Activated CD8-positive, alpha-beta T cell treated with anti-CD3 and anti-CD28 coated beads for 36 hours (primary cell): Measurements from ENCODE around the gene SDHAF2. TPM values are rescaled to one million over a fixed set of nuclear protein-coding genes. Genes with fewer than 3 reads are reported as not detected.

Experiments
- ATAC-seq: fragments of 200-7000 bp; cut with Tn5 transposase; one replicate; pipeline ENCODE4 v1.10.0; 2021; ENCODE audit warnings: mild to moderate bottlenecking, moderate library complexity
- CTCF ChIA-PET: fragments of 350-600 bp; sonication (Branson Sonifier 250); formaldehyde crosslinking; loops from one replicate; lab custom pipeline; 2021; ENCODE audit warnings: antibody characterized with exemption; lab: Charles Lee
- POLR2A ChIA-PET: fragments of 350-600 bp; sonication (Branson Sonifier 250); formaldehyde crosslinking; loops from one replicate; lab custom pipeline; 2021; ENCODE audit warnings: antibody characterized with exemption; lab: Charles Lee
- DNase-seq: peaks from one replicate; pipeline ENCODE4 v3.0.0-alpha.2; 2020
- H3K27ac Mint-ChIP-seq: one replicate; pipeline ENCODE4 v1.8.0; 2021; ENCODE audit warnings: mild to moderate bottlenecking, mixed read lengths
- H3K27me3 Mint-ChIP-seq: one replicate; pipeline ENCODE4 v1.8.0; 2021; ENCODE audit warnings: mixed read lengths
- H3K36me3 Mint-ChIP-seq: one replicate; pipeline ENCODE4 v1.8.0; 2021; ENCODE audit warnings: low read depth, mixed read lengths
- H3K4me1 Mint-ChIP-seq: one replicate; pipeline ENCODE4 v1.8.0; 2021; ENCODE audit warnings: low read depth, mixed read lengths
- H3K4me3 Mint-ChIP-seq: one replicate; pipeline ENCODE4 v1.8.0; 2021; ENCODE audit warnings: mild to moderate bottlenecking, moderate library complexity, mixed read lengths
- H3K9me3 Mint-ChIP-seq: one replicate; pipeline ENCODE4 v1.8.0; 2021; ENCODE audit warnings: mixed read lengths
- intact Hi-C: fragments of 100-400 bp; cut with micrococcal nuclease; formaldehyde crosslinking; loops from one replicate; pipeline ENCODE4 v1.10.0; 2022
- total RNA-seq, 2 experiments: library from RNA; stranded (reverse); gene quantifications; one replicate each; pipeline ENCODE4 v1.2.3, GENCODE V29; 2021
- TF ChIP-seq, protein P1 (sequence below): fragments of 200-600 bp; IDR thresholded peaks from one replicate; pipeline ENCODE4 v1.8.0; 2022; ENCODE audit warnings: antibody characterized with exemption, mild to moderate bottlenecking

Gene SDHAF2
- total RNA-seq, 2 experiments from 2014 or later, result 33.6 to 35.3 TPM

DNA sequence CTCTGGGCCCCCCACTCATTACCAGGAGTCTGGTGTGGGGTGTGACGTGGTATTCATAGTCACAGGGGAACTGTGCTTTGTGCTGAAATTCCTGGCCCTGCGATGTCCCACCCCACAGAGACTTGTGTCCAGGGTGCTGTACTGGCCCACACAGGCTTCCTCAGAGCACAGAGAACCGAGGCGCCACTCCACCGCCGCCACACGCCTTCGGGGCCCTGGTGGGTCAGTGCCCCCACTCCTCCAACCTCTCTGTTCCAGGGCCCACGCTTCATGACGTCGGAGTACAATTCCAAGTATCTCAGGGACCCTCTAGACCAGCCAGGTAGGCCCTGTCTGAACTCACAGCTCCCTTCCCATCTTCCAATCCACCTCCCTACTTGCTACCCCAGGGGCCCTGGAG is 55.2 kb downstream of the SDHAF2 start:
- H3K27ac Mint-ChIP-seq, result no peak overlapping the region
- no peak overlapping the region for H3K4me3 Mint-ChIP-seq
- no peaks in the 10 kb centered on the region for H3K9me3 Mint-ChIP-seq
- no peaks in the 10 kb centered on the region for H3K36me3 Mint-ChIP-seq
- TF ChIP-seq, protein P1, sequence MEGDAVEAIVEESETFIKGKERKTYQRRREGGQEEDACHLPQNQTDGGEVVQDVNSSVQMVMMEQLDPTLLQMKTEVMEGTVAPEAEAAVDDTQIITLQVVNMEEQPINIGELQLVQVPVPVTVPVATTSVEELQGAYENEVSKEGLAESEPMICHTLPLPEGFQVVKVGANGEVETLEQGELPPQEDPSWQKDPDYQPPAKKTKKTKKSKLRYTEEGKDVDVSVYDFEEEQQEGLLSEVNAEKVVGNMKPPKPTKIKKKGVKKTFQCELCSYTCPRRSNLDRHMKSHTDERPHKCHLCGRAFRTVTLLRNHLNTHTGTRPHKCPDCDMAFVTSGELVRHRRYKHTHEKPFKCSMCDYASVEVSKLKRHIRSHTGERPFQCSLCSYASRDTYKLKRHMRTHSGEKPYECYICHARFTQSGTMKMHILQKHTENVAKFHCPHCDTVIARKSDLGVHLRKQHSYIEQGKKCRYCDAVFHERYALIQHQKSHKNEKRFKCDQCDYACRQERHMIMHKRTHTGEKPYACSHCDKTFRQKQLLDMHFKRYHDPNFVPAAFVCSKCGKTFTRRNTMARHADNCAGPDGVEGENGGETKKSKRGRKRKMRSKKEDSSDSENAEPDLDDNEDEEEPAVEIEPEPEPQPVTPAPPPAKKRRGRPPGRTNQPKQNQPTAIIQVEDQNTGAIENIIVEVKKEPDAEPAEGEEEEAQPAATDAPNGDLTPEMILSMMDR, result no peak
- H3K4me1 Mint-ChIP-seq, result peaks cover 2% of the 10 kb centered on the region
- DNase-seq, result no peak
- CTCF ChIA-PET, result interaction anchor here (16.7 kb wide), 1 partner anchor 30 kb away, joined by 253 read pairs; no protein-coding TSS in a partner anchor
- POLR2A ChIA-PET, result no interaction called here
- no peak for ATAC-seq
- peaks cover 4% of the 10 kb centered on the region for H3K27me3 Mint-ChIP-seq
- intact Hi-C loops, result no loop called here

DNA sequence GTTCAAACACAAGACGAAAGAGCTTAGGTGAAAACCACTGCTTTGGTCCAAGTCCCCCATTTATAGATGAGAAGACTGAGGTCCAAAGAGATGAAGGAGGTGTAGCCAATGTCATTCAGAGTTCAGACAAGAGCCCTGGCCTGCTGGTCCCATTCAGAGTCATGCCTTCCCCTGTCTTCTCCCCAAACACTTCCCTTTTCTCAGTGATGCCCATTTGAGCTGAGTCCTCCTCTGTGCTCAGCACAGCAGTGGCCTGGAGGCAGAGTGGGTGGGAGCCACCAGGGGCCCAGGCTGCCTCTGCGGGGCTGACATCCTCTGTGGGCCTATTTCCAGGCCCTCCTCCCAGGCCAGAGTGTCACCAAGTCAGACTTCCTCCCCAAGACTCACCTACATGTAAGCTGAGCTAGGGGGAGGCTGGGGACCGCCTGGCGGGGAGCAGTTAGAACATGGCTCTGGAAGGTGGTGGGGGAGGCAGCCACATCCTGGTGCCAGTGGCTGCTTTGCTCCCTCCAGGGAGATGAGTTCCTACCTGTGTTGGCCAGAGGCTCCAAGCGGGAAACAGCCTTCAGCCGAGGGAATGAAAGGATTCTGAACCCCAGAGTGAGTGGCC is 56.2 kb downstream of the SDHAF2 start:
- TF ChIP-seq, protein P1, result no peak
- peaks cover 4% of the 10 kb centered on the region for H3K27me3 Mint-ChIP-seq
- H3K4me3 Mint-ChIP-seq, result no peak overlapping the region
- H3K27ac Mint-ChIP-seq, result no peak overlapping the region
- ChIA-PET CTCF (interaction anchor here (1.2 to 16.7 kb wide), 4 partner anchors 15 to 152 kb away, joined by 3 to 253 read pairs (median 4); no protein-coding TSS in a partner anchor), POLR2A (no interaction called here)
- intact Hi-C loops, result no loop called here
- DNase-seq (no peak), ATAC-seq (no peak)
- H3K4me1 Mint-ChIP-seq, result peaks cover 2% of the 10 kb centered on the region
- no peaks in the 10 kb centered on the region for H3K36me3 Mint-ChIP-seq
- no peaks in the 10 kb centered on the region for H3K9me3 Mint-ChIP-seq

DNA sequence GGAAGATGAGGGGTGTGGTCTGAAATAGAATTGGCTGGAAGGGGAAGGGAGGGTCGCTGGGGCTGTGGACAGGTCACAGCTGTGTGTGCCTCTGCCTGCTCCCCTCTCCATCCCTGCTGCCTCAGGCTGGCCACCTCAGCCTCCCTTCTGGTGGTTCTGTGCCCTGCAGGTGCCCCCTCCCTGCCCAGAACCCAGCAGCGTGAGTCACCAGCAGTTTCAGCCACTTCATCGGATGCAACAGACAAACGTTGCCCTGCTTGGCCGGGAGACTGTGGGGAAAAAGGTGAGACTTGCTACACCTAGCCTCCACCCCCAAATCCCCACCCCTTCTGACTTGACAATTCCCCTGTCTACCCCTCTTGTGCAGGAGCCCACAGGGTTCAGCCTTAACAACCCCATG is 56.9 kb downstream of the SDHAF2 start:
- ChIA-PET CTCF (interaction anchor here (1.1 to 16.7 kb wide), 5 partner anchors 8 to 152 kb away, joined by 3 to 253 read pairs (median 3); no protein-coding TSS in a partner anchor), POLR2A (no interaction called here)
- Mint-ChIP-seq H3K36me3 (no peaks in the 10 kb centered on the region), H3K9me3 (no peaks in the 10 kb centered on the region), H3K4me1 (no peaks in the 10 kb centered on the region), H3K27me3 (peaks cover 3% of the 10 kb centered on the region), H3K4me3 (no peak overlapping the region), H3K27ac (no peak overlapping the region)
- intact Hi-C loops, result no loop called here
- ATAC-seq (no peak), DNase-seq (no peak)
- TF ChIP-seq, protein P1, result no peak

DNA sequence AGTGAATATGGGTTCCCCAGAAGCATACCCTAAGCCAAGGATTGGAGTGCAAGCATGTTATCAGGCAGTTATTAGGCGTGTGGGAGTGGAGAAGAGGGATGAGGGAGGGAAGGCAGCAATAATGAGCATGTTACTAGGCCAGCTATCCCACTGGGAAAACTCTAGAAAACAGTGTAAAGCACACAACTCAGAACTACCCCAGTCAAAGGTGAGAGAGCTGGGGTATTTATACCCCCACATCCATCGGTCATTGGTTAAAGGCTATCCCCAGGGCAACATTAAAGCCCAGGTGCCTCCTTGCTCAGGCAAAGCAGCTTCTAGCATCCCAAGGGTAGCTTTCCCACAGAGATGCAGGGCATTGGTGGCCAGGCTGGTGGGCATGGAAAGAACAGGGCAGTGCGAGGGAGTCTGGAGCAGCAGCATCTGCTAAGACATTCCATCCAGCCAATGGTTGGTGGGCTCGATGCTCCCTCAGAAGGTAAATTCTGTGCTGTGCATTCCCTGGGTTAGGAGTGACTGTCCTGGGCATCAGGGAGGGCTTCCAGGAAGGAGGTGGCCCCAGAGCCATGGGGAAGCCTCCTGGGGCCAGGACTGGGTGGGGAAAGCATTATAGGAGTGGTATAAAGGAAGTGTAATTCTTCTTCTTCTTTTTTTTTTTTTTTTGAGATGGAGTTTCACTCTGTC is 57.6 kb downstream of the SDHAF2 start:
- H3K36me3 Mint-ChIP-seq, result no peaks in the 10 kb centered on the region
- intact Hi-C loops, result no loop called here
- peaks cover 3% of the 10 kb centered on the region for H3K27me3 Mint-ChIP-seq
- CTCF ChIA-PET, result interaction anchor here (1.1 to 16.7 kb wide), 5 partner anchors 9 to 151 kb away, joined by 3 to 253 read pairs (median 3); no protein-coding TSS in a partner anchor
- TF ChIP-seq, protein P1, result no peak
- POLR2A ChIA-PET, result no interaction called here
- no peak overlapping the region for H3K27ac Mint-ChIP-seq
- no peaks in the 10 kb centered on the region for H3K9me3 Mint-ChIP-seq
- DNase-seq (no peak), ATAC-seq (no peak)
- H3K4me3 Mint-ChIP-seq, result no peak overlapping the region
- H3K4me1 Mint-ChIP-seq, result no peaks in the 10 kb centered on the region
